HG03280 (cell line): Measurements from ENCODE around the gene SLC36A2.
"Not testable (repeated sequence)": the region's sequence is repeated elsewhere in the genome, so short reads cannot be mapped to it uniquely, and the experiment has no call there.

Source experiments
- ATAC-seq: cut with Tn5 transposase; IDR thresholded peaks from one replicate; pipeline ENCODE4 v1.9.1; 2021; ENCODE audit warnings: mild to moderate bottlenecking, moderate library complexity; ENCODE audit not compliant: unreplicated experiment

SLC36A2 gene

GRCh38 chr5:151347369-151347768 lies at the start of gene SLC36A2:
SLC36A2 (minus strand) TSS chr5:151347559; CDS start chr5:151347460, 99 bp downstream.
- no peak for ATAC-seq

GRCh38 chr5:151388960-151389359 lies 41.6 kb upstream of the SLC36A2 start:
- ATAC-seq, result no peak

- ATAC-seq, result no peak
Measured at GRCh38 chr5:151384106-151384505, 36.7 kb upstream of the SLC36A2 start.

- no peak for ATAC-seq
Measured at GRCh38 chr5:151383011-151383410, 35.7 kb upstream of the SLC36A2 start.

GRCh38 chr5:151382576-151382975 lies 35.2 kb upstream of the SLC36A2 start:
- ATAC-seq, result no peak

- ATAC-seq, result no peak
Measured at GRCh38 chr5:151381899-151382298, 34.5 kb upstream of the SLC36A2 start.

GRCh38 chr5:151378616-151379015 lies 31.3 kb upstream of the SLC36A2 start:
- no peak for ATAC-seq

- ATAC-seq, result no peak
Measured at GRCh38 chr5:151374539-151374938, 27.2 kb upstream of the SLC36A2 start.

- ATAC-seq, result not testable (repeated sequence)
Measured at GRCh38 chr5:151367038-151367437, 19.7 kb upstream of the SLC36A2 start.

GRCh38 chr5:151363673-151364072 lies 16.3 kb upstream of the SLC36A2 start:
- no peak for ATAC-seq

- ATAC-seq, result no peak
Measured at GRCh38 chr5:151362970-151363369, 15.6 kb upstream of the SLC36A2 start.

- no peak for ATAC-seq
Measured at GRCh38 chr5:151359391-151359790, 12.0 kb upstream of the SLC36A2 start.

- ATAC-seq, result no peak
Measured at GRCh38 chr5:151357792-151358191, 10.4 kb upstream of the SLC36A2 start.

GRCh38 chr5:151357097-151357496 lies 9.7 kb upstream of the SLC36A2 start:
- ATAC-seq, result no peak

GRCh38 chr5:151351671-151352070 lies 4.3 kb upstream of the SLC36A2 start:
- no peak for ATAC-seq

GRCh38 chr5:151348789-151349188 lies 1.4 kb upstream of the SLC36A2 start:
- ATAC-seq, result no peak

GRCh38 chr5:151345808-151346478 lies 1.4 kb downstream of the SLC36A2 start:
- no peak for ATAC-seq

GRCh38 chr5:151345187-151345807 lies 2.1 kb downstream of the SLC36A2 start:
- ATAC-seq, result no peak

GRCh38 chr5:151344088-151344487 lies 3.3 kb downstream of the SLC36A2 start:
- ATAC-seq, result no peak

GRCh38 chr5:151340004-151340403 lies 7.4 kb downstream of the SLC36A2 start:
- no peak for ATAC-seq

- ATAC-seq, result no peak
Measured at GRCh38 chr5:151338734-151339133, 8.6 kb downstream of the SLC36A2 start.

GRCh38 chr5:151332857-151333256 lies 14.5 kb downstream of the SLC36A2 start:
- ATAC-seq, result no peak

GRCh38 chr5:151328734-151329133 lies 18.6 kb downstream of the SLC36A2 start:
- ATAC-seq, result no peak
